Cardiac fibroblast (primary cell): ENCODE measurements around the gene AATK.

Experiments used
- DNase-seq, 2 donors: peaks; one replicate each; pipeline versions ENCODE4 v3.0.0 to v3.0.0-alpha.2; 2010; ENCODE audit warnings: low read depth in 2 of 2
- H3K4me3 ChIP-seq, 2 donors: replicated peaks in 1 of 2; 1 replicate in 1 of 2; 2 replicates in 1 of 2; pipeline ENCODE4 v1.5.1; 2011; ENCODE audit warnings: low read depth in 2 of 2, low read length in 2 of 2, mild to moderate bottlenecking in 2 of 2, moderate library complexity in 1 of 2
- CTCF ChIP-seq: IDR thresholded peaks from one replicate; pipeline ENCODE4 v1.5.1; 2011; ENCODE audit warnings: low read depth, mild to moderate bottlenecking, low read length, inconsistent platforms

AATK gene

GRCh38 chr17:81111066-81111465, 55.0 kb downstream of the AATK start:
- no peak for DNase-seq

GRCh38 chr17:81110488-81111040, 55.5 kb downstream of the AATK start:
- no peak overlapping the region for H3K4me3 ChIP-seq
- DNase-seq: no peak

More at GRCh38 chr17:81111066-81111465, 55.0 kb downstream of the AATK start:
- no peak for TF ChIP-seq CTCF
- no peak overlapping the region for H3K4me3 ChIP-seq

GRCh38 chr17:81109957-81110356, 56.1 kb downstream of the AATK start:
- no peak for DNase-seq
- TF ChIP-seq CTCF: no peak
- no peak overlapping the region for H3K4me3 ChIP-seq

More at GRCh38 chr17:81110488-81111040, 55.5 kb downstream of the AATK start:
- no peak for TF ChIP-seq CTCF

GRCh38 chr17:81108220-81108619, 57.8 kb downstream of the AATK start:
- no peak for TF ChIP-seq CTCF
- no peak for DNase-seq
- H3K4me3 ChIP-seq: no peak overlapping the region

GRCh38 chr17:81106716-81107115, 59.3 kb downstream of the AATK start:
- H3K4me3 ChIP-seq: no peak overlapping the region
- DNase-seq: no peak
- no peak for TF ChIP-seq CTCF

GRCh38 chr17:81103379-81103778, 62.6 kb downstream of the AATK start:
- TF ChIP-seq CTCF: no peak
- no peak overlapping the region for H3K4me3 ChIP-seq
- DNase-seq: no peak

- TF ChIP-seq CTCF: no peak
- H3K4me3 ChIP-seq: no peak overlapping the region
- DNase-seq: no peak
Observed at GRCh38 chr17:81102869-81103268, 63.2 kb downstream of the AATK start.
